PFSK-1 (cell line): ENCODE measurements around the gene BCL7C.

Experiments
- TAF1 ChIP-seq: IDR thresholded peaks from 2 replicates; pipeline ENCODE4 v1.6.1; 2012; ENCODE audit warnings: low read length, control low read depth, borderline replicate concordance; ENCODE audit not compliant: insufficient read depth
- TF ChIP-seq, protein P1 (sequence below), 2 experiments: IDR thresholded peaks; 2 replicates each; pipeline versions ENCODE4 v1.6.1 to v1.8.0; 2011 to 2012; ENCODE audit warnings: low read depth in 2 of 2, low read length in 2 of 2, control low read depth in 1 of 2, inconsistent platforms in 1 of 2, mild to moderate bottlenecking in 1 of 2, moderate library complexity in 1 of 2; ENCODE audit not compliant: insufficient read depth in 1 of 2

- no peak for TF ChIP-seq TAF1
- TF ChIP-seq, protein P1, sequence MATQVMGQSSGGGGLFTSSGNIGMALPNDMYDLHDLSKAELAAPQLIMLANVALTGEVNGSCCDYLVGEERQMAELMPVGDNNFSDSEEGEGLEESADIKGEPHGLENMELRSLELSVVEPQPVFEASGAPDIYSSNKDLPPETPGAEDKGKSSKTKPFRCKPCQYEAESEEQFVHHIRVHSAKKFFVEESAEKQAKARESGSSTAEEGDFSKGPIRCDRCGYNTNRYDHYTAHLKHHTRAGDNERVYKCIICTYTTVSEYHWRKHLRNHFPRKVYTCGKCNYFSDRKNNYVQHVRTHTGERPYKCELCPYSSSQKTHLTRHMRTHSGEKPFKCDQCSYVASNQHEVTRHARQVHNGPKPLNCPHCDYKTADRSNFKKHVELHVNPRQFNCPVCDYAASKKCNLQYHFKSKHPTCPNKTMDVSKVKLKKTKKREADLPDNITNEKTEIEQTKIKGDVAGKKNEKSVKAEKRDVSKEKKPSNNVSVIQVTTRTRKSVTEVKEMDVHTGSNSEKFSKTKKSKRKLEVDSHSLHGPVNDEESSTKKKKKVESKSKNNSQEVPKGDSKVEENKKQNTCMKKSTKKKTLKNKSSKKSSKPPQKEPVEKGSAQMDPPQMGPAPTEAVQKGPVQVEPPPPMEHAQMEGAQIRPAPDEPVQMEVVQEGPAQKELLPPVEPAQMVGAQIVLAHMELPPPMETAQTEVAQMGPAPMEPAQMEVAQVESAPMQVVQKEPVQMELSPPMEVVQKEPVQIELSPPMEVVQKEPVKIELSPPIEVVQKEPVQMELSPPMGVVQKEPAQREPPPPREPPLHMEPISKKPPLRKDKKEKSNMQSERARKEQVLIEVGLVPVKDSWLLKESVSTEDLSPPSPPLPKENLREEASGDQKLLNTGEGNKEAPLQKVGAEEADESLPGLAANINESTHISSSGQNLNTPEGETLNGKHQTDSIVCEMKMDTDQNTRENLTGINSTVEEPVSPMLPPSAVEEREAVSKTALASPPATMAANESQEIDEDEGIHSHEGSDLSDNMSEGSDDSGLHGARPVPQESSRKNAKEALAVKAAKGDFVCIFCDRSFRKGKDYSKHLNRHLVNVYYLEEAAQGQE (IDR thresholded peaks at IDR 0.05; ENCODE audit: insufficient read depth in 1 of 2, low read depth in 2 of 2, low read length in 2 of 2): no peak
Measured at GRCh38 chr16:30907064-30907463, 13.2 kb upstream of the BCL7C start.
